GM13977 (cell line): ENCODE data around the gene PHC2.

Experiments used
- DNase-seq: peaks from one replicate; pipeline ENCODE4 v3.0.0; 2012; ENCODE audit warnings: low spot score
- CTCF ChIP-seq: IDR thresholded peaks from 2 replicates; pipeline ENCODE4 v1.5.1; 2012; ENCODE audit warnings: mild to moderate bottlenecking, control low read depth; ENCODE audit not compliant: insufficient read depth; ENCODE audit errors: extremely low read depth, missing control alignments
- in situ Hi-C: fragments of 300-500 bp; cut with MboI; formaldehyde crosslinking; loops from one replicate; pipeline ENCODE4 v1.12.0; 2022; ENCODE audit warnings: low sequenced_read_pairs, low pct_unique_long_range_greater_than_20kb, mixed read lengths, inconsistent platforms; ENCODE audit not compliant: unreplicated experiment

Gene PHC2

GRCh38 chr1:33430692-33431593 lies at the start of gene PHC2:
PHC2 (minus strand) TSS chr1:33431095; CDS start chr1:33375539, 55,556 bp downstream.
- in situ Hi-C loops = no loop called here
- DNase-seq = peak; percentile 97
- no peak for TF ChIP-seq CTCF

- in situ Hi-C loops = loop anchor here (10.0 kb wide), 1 partner anchor 183 kb away; no protein-coding TSS in a partner anchor
- TF ChIP-seq CTCF = no peak
- no peak for DNase-seq
Observed at GRCh38 chr1:33477451-33477850, 46.6 kb upstream of the PHC2 start.

- in situ Hi-C loops = loop anchor here (10.0 kb wide), 1 partner anchor 179 kb away; no protein-coding TSS in a partner anchor
- no peak for DNase-seq
- no peak for TF ChIP-seq CTCF
Observed at GRCh38 chr1:33473900-33474299, 43.0 kb upstream of the PHC2 start.

- DNase-seq = peak; percentile 87
- TF ChIP-seq CTCF = no peak
- in situ Hi-C loops = loop anchor here (10.0 kb wide), 1 partner anchor 178 kb away; no protein-coding TSS in a partner anchor
Observed at GRCh38 chr1:33472269-33472980, 41.5 kb upstream of the PHC2 start, which contains the start of gene ZSCAN20. ZSCAN20 (plus strand) TSS chr1:33472645; CDS start chr1:33479289, 6,644 bp downstream.

- in situ Hi-C loops = loop anchor here (10.0 kb wide), 1 partner anchor 177 kb away; no protein-coding TSS in a partner anchor
- no peak for DNase-seq
- TF ChIP-seq CTCF = no peak
Observed at GRCh38 chr1:33471416-33471815, 40.5 kb upstream of the PHC2 start.

- TF ChIP-seq CTCF = peak; percentile 88
- peak; percentile 75 for DNase-seq
- in situ Hi-C loops = loop anchor here (10.0 kb wide), 1 partner anchor 176 kb away; no protein-coding TSS in a partner anchor
Observed at GRCh38 chr1:33470495-33471012, 39.7 kb upstream of the PHC2 start.
